Astrocyte (in vitro differentiated cells and primary cell): Measurements from ENCODE around the gene SHROOM2. TPM values are rescaled to one million over a fixed set of nuclear protein-coding genes. Genes with fewer than 3 reads are reported as not detected.

Source experiments
- DNase-seq: peaks from one replicate; pipeline ENCODE4 v3.0.0-alpha.2; 2010; ENCODE audit warnings: low read depth
- FAIRE-seq: peaks from 2 replicates; lab custom pipeline; 2011; peaks lifted over from hg19 to GRCh38; lab: Jason Lieb, UNC
- H2AFZ ChIP-seq: 2 replicates; pipeline ENCODE4 v1.6.0; 2012; ENCODE audit warnings: low read depth, low read length, inconsistent platforms
- H3K27ac ChIP-seq: 2 replicates; pipeline ENCODE4 v1.5.1; 2011; ENCODE audit warnings: low read depth, low read length, inconsistent platforms
- H3K27me3 ChIP-seq: 2 replicates; pipeline ENCODE4 v1.6.0; 2011; ENCODE audit warnings: low read length, inconsistent platforms; ENCODE audit not compliant: insufficient read depth
- H3K36me3 ChIP-seq: 2 replicates; pipeline ENCODE4 v1.5.1; 2011; ENCODE audit warnings: low read length, inconsistent platforms; ENCODE audit not compliant: insufficient read depth
- H3K4me1 ChIP-seq: 2 replicates; pipeline ENCODE4 v1.5.1; 2011; ENCODE audit warnings: low read length, inconsistent platforms; ENCODE audit not compliant: insufficient read depth
- H3K4me2 ChIP-seq: 2 replicates; pipeline ENCODE4 v1.6.0; 2012; ENCODE audit warnings: low read length, inconsistent platforms
- H3K4me3 ChIP-seq: 2 replicates; pipeline ENCODE4 v1.5.1; 2011; ENCODE audit warnings: low read depth, mild to moderate bottlenecking, low read length, inconsistent platforms; ENCODE audit not compliant: insufficient read depth
- H3K79me2 ChIP-seq: 2 replicates; pipeline ENCODE4 v1.6.0; 2012; ENCODE audit warnings: mild to moderate bottlenecking, low read length, inconsistent platforms; ENCODE audit not compliant: insufficient read depth
- H3K9ac ChIP-seq: 2 replicates; pipeline ENCODE4 v1.6.0; 2012; ENCODE audit warnings: mild to moderate bottlenecking, low read length, inconsistent platforms
- H3K9me3 ChIP-seq: 2 replicates; pipeline ENCODE4 v1.5.1; 2012; ENCODE audit warnings: low read depth, mild to moderate bottlenecking, low read length, inconsistent platforms; ENCODE audit not compliant: insufficient read depth
- H4K20me1 ChIP-seq: 2 replicates; pipeline ENCODE4 v1.6.0; 2012; ENCODE audit warnings: low read length, inconsistent platforms; ENCODE audit not compliant: insufficient read depth
- H3K27ac Mint-ChIP-seq: one replicate; pipeline ENCODE4 v1.8.0; 2021; ENCODE audit warnings: mild to moderate bottlenecking, mixed read lengths; ENCODE audit not compliant: unreplicated experiment
- H3K27me3 Mint-ChIP-seq: one replicate; pipeline ENCODE4 v1.8.0; 2021; ENCODE audit warnings: low read depth, mixed read lengths; ENCODE audit not compliant: unreplicated experiment
- H3K36me3 Mint-ChIP-seq: one replicate; pipeline ENCODE4 v1.8.0; 2021; ENCODE audit warnings: low read depth, mixed read lengths; ENCODE audit not compliant: unreplicated experiment
- H3K4me1 Mint-ChIP-seq: one replicate; pipeline ENCODE4 v1.8.0; 2021; ENCODE audit warnings: low read depth, mixed read lengths; ENCODE audit not compliant: unreplicated experiment
- H3K4me3 Mint-ChIP-seq: one replicate; pipeline ENCODE4 v1.8.0; 2021; ENCODE audit warnings: mild to moderate bottlenecking, moderate library complexity, mixed read lengths; ENCODE audit not compliant: unreplicated experiment
- H3K9me3 Mint-ChIP-seq: one replicate; pipeline ENCODE4 v1.8.0; 2021; ENCODE audit warnings: mild to moderate bottlenecking, mixed read lengths; ENCODE audit not compliant: unreplicated experiment
- EZH2 ChIP-seq: IDR thresholded peaks from 2 replicates; pipeline ENCODE4 v1.6.1; 2012; ENCODE audit warnings: mild to moderate bottlenecking, low read length, inconsistent platforms; ENCODE audit not compliant: insufficient read depth
- total RNA-seq: library from RNA; stranded (reverse); gene quantifications from 2 replicates; pipeline ENCODE4 v1.2.1, GENCODE V29; 2021
- TF ChIP-seq, protein P1 (sequence below): IDR thresholded peaks from 2 replicates; pipeline ENCODE4 v1.5.1; 2011; ENCODE audit warnings: low read depth, mild to moderate bottlenecking, inconsistent platforms, low read length, moderate library complexity; ENCODE audit not compliant: insufficient read depth

The SHROOM2 gene
- total RNA-seq, 1 donor from 2014 or later: 15.9 TPM

DNA sequence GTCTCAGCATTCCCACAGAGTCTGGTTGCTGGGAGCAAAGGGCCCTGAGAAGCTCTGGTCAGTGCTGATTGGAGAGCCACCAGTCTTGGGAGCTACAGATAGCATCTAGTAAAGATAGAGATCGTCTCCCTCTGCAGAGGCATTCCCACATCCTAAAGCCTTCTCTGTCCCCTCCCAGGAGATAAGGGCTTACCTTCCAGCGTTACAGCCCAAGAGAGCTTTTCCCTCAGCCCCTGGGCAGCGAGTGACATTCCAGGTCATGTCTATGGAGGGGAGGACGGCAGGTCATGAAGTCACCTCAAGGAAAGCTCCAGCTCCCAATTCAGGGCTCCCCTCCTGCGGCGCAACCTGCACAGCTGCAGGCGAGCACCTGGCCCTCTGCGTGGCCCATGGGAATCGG lies 210.8 kb downstream of the SHROOM2 start:
- H3K27me3 ChIP-seq: no peaks in the 10 kb centered on the region
- FAIRE-seq: no peak
- no peaks in the 10 kb centered on the region for H4K20me1 ChIP-seq
- H3K27ac ChIP-seq: no peak overlapping the region
- Mint-ChIP-seq H3K27ac (no peak overlapping the region), H3K4me3 (no peak overlapping the region), H3K4me1 (no peaks in the 10 kb centered on the region), H3K27me3 (no peaks in the 10 kb centered on the region), H3K9me3 (no peaks in the 10 kb centered on the region), H3K36me3 (no peaks in the 10 kb centered on the region)
- no peak overlapping the region for H3K4me3 ChIP-seq
- DNase-seq: no peak
- TF ChIP-seq, protein P1, sequence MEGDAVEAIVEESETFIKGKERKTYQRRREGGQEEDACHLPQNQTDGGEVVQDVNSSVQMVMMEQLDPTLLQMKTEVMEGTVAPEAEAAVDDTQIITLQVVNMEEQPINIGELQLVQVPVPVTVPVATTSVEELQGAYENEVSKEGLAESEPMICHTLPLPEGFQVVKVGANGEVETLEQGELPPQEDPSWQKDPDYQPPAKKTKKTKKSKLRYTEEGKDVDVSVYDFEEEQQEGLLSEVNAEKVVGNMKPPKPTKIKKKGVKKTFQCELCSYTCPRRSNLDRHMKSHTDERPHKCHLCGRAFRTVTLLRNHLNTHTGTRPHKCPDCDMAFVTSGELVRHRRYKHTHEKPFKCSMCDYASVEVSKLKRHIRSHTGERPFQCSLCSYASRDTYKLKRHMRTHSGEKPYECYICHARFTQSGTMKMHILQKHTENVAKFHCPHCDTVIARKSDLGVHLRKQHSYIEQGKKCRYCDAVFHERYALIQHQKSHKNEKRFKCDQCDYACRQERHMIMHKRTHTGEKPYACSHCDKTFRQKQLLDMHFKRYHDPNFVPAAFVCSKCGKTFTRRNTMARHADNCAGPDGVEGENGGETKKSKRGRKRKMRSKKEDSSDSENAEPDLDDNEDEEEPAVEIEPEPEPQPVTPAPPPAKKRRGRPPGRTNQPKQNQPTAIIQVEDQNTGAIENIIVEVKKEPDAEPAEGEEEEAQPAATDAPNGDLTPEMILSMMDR: no peak
- TF ChIP-seq EZH2: no peak
- no peak overlapping the region for H3K9ac ChIP-seq
- H3K4me2 ChIP-seq: no peak overlapping the region
- no peaks in the 10 kb centered on the region for H3K9me3 ChIP-seq
- H3K79me2 ChIP-seq: no peaks in the 10 kb centered on the region
- H2AFZ ChIP-seq: no peak overlapping the region
- no peaks in the 10 kb centered on the region for H3K36me3 ChIP-seq
- no peaks in the 10 kb centered on the region for H3K4me1 ChIP-seq

DNA sequence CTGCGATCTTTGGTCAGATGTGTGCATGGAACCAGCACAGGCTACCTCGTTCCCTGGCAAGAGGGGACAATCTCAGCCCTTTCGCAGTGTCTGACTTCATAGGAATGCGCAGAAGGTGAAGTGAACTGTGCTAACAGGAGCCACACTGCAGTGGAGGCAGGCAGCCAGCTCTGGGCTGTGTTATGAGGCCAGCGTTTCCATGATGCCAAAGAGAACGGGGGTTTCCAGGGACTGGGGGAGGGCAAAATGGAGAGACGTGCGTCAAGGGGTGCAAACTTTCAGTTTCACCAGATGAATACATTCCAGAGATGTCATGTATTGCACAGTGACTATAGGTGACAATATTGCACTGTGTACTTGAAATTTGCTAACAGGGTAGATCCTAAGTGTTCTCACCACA lies 211.3 kb downstream of the SHROOM2 start:
- no peaks in the 10 kb centered on the region for H3K4me1 Mint-ChIP-seq
- FAIRE-seq: no peak

More for the DNA sequence above, 211.3 kb downstream of the SHROOM2 start:
- no peaks in the 10 kb centered on the region for H3K4me1 ChIP-seq
- H3K79me2 ChIP-seq: no peaks in the 10 kb centered on the region
- no peak overlapping the region for H2AFZ ChIP-seq
- H3K27me3 Mint-ChIP-seq: no peaks in the 10 kb centered on the region
- H3K36me3 ChIP-seq: no peaks in the 10 kb centered on the region
- no peak overlapping the region for H3K4me3 ChIP-seq
- no peaks in the 10 kb centered on the region for H3K9me3 Mint-ChIP-seq
- H3K27me3 ChIP-seq: no peaks in the 10 kb centered on the region
- no peak overlapping the region for H3K4me3 Mint-ChIP-seq
- TF ChIP-seq, protein P1: no peak
- TF ChIP-seq EZH2: no peak
- no peaks in the 10 kb centered on the region for H3K9me3 ChIP-seq
- DNase-seq: no peak
- H3K9ac ChIP-seq: no peak overlapping the region
- no peak overlapping the region for H3K27ac ChIP-seq
- H3K27ac Mint-ChIP-seq: no peak overlapping the region
- no peaks in the 10 kb centered on the region for H3K36me3 Mint-ChIP-seq
- H4K20me1 ChIP-seq: no peaks in the 10 kb centered on the region
- H3K4me2 ChIP-seq: no peak overlapping the region

Other genes starting within 250 kb of the SHROOM2 start
- 1.8 and 3.0 TPM in 2 replicates for gene GPR143, start 20.6 kb upstream of the SHROOM2 start, total RNA-seq
- gene CLDN34, start 180.9 kb downstream of the SHROOM2 start, total RNA-seq: 0.36 TPM in 1 of 2 replicates, not detected in the other